Tibial artery (tissue), 4 donors: ENCODE results near the gene HIC2.

Experiments
- DNase-seq, 2 donors: peaks; one replicate each; pipeline ENCODE4 v3.0.0-alpha.2; 2019
- H3K27ac ChIP-seq, 2 donors: fragments of 200-600 bp; sonication (generic) in 1 of 2; 1 replicate in 1 of 2; 2 replicates in 1 of 2; pipeline ENCODE4 v1.5.1; 2018 to 2019; ENCODE audit warnings: mild to moderate bottlenecking in 1 of 2
- H3K27me3 ChIP-seq, 2 donors: fragments of 200-600 bp; sonication (generic) in 1 of 2; one replicate each; pipeline versions ENCODE4 v1.5.1 to v1.6.0; 2016 to 2019
- H3K36me3 ChIP-seq, 3 donors: fragments of 200-600 bp; sonication (generic) in 2 of 3; one replicate each; pipeline ENCODE4 v1.5.1; 2016 to 2019; ENCODE audit warnings: mild to moderate bottlenecking in 2 of 3
- H3K4me1 ChIP-seq, 4 donors: fragments of 200-600 bp; sonication (generic) in 2 of 4; 1 replicate in 3 of 4; 2 replicates in 1 of 4; pipeline ENCODE4 v1.5.1; 2016 to 2019
- H3K4me3 ChIP-seq, 2 donors: fragments of 200-600 bp; sonication (generic) in 1 of 2; 1 replicate in 1 of 2; 2 replicates in 1 of 2; pipeline ENCODE4 v1.5.1; 2018 to 2019; ENCODE audit warnings: mild to moderate bottlenecking in 2 of 2
- H3K9me3 ChIP-seq, 3 donors: fragments of 200-600 bp; sonication (generic) in 1 of 3; one replicate each; pipeline ENCODE4 v1.5.1; 2016 to 2019
- CTCF ChIP-seq, 2 experiments: fragments of 200-600 bp in 1 of 2; fragments of 450-650 bp in 1 of 2; IDR thresholded peaks; one replicate each; pipeline ENCODE4 v1.5.1; 2017 to 2019; ENCODE audit warnings: antibody characterized with exemption in 2 of 2, mild to moderate bottlenecking in 1 of 2, moderate library complexity in 1 of 2
- intact Hi-C: fragments of 100-400 bp; cut with DNase I; formaldehyde crosslinking; loops from one replicate; pipeline ENCODE4 v1.15.0; 2023; ENCODE audit warnings: low total_unique reads

HIC2 gene

GRCh38 chr22:21443057-21443734, 26.0 kb downstream of the HIC2 start:
- Histone ChIP-seq H3K4me3 (no peak overlapping the region), H3K4me1 (no peaks in the 10 kb centered on the region), H3K9me3 (no peaks in the 10 kb centered on the region), H3K36me3 (peaks cover 0 to 54% (median 26%) of the 10 kb centered on the region in 3 donors), H3K27ac (no peak overlapping the region), H3K27me3 (no peaks in the 10 kb centered on the region)
- peak; percentile 11 to 39 for DNase-seq
- no peak for TF ChIP-seq CTCF (IDR thresholded peaks at IDR 0.05)
- intact Hi-C loops, result no loop called here

GRCh38 chr22:21443735-21444421, 26.7 kb downstream of the HIC2 start:
- no peaks in the 10 kb centered on the region for H3K4me1 ChIP-seq
- intact Hi-C loops, result no loop called here
- H3K27me3 ChIP-seq, result no peaks in the 10 kb centered on the region
- H3K4me3 ChIP-seq, result no peak overlapping the region
- no peak overlapping the region for H3K27ac ChIP-seq
- H3K36me3 ChIP-seq, result peaks cover 0 to 61% (median 26%) of the 10 kb centered on the region in 3 donors
- H3K9me3 ChIP-seq, result no peaks in the 10 kb centered on the region
- DNase-seq, result peak; percentile 2 to 55
- no peak for TF ChIP-seq CTCF (IDR thresholded peaks at IDR 0.05)

GRCh38 chr22:21444701-21445436, 27.7 kb downstream of the HIC2 start:
- intact Hi-C loops, result no loop called here
- TF ChIP-seq CTCF (IDR thresholded peaks at IDR 0.05), result no peak
- H3K4me3 ChIP-seq, result no peak overlapping the region
- peak; percentile 16 to 54 for DNase-seq
- no peaks in the 10 kb centered on the region for H3K4me1 ChIP-seq
- no peaks in the 10 kb centered on the region for H3K9me3 ChIP-seq
- H3K27me3 ChIP-seq, result no peaks in the 10 kb centered on the region
- peaks cover 0 to 61% (median 26%) of the 10 kb centered on the region in 3 donors for H3K36me3 ChIP-seq
- H3K27ac ChIP-seq, result no peak overlapping the region

- Histone ChIP-seq H3K4me3 (no peak overlapping the region), H3K36me3 (peaks cover 0 to 61% (median 26%) of the 10 kb centered on the region in 3 donors), H3K27me3 (no peaks in the 10 kb centered on the region), H3K4me1 (no peaks in the 10 kb centered on the region), H3K9me3 (no peaks in the 10 kb centered on the region), H3K27ac (no peak overlapping the region)
- DNase-seq, result peak; percentile 10 to 33
- TF ChIP-seq CTCF (IDR thresholded peaks at IDR 0.05), result no peak
- intact Hi-C loops, result no loop called here
Observed at GRCh38 chr22:21445437-21446127, 28.4 kb downstream of the HIC2 start.

- Histone ChIP-seq H3K4me1 (no peaks in the 10 kb centered on the region), H3K36me3 (peaks cover 0 to 61% (median 26%) of the 10 kb centered on the region in 3 donors), H3K9me3 (no peaks in the 10 kb centered on the region), H3K27me3 (no peaks in the 10 kb centered on the region), H3K4me3 (no peak overlapping the region), H3K27ac (no peak overlapping the region)
- TF ChIP-seq CTCF (IDR thresholded peaks at IDR 0.05), result no peak
- intact Hi-C loops, result no loop called here
- DNase-seq, result peak in 1 of 2 donors; percentile 54
Observed at GRCh38 chr22:21446128-21446826, 29.1 kb downstream of the HIC2 start.
